Airway epithelial cell (primary cell): Measurements from ENCODE around the gene CDKAL1. TPM values are rescaled to one million over a fixed set of nuclear protein-coding genes. Genes with fewer than 3 reads are reported as not detected.

ENCODE experiments used
- total RNA-seq: library from RNA; depleted of rRNA; stranded (reverse); fragments of >200 nt; gene quantifications from 2 replicates; pipeline ENCODE4 v1.2.3, GENCODE V29; 2015

The CDKAL1 gene
- total RNA-seq = 7.0 and 8.5 TPM in 2 replicates

DNA sequence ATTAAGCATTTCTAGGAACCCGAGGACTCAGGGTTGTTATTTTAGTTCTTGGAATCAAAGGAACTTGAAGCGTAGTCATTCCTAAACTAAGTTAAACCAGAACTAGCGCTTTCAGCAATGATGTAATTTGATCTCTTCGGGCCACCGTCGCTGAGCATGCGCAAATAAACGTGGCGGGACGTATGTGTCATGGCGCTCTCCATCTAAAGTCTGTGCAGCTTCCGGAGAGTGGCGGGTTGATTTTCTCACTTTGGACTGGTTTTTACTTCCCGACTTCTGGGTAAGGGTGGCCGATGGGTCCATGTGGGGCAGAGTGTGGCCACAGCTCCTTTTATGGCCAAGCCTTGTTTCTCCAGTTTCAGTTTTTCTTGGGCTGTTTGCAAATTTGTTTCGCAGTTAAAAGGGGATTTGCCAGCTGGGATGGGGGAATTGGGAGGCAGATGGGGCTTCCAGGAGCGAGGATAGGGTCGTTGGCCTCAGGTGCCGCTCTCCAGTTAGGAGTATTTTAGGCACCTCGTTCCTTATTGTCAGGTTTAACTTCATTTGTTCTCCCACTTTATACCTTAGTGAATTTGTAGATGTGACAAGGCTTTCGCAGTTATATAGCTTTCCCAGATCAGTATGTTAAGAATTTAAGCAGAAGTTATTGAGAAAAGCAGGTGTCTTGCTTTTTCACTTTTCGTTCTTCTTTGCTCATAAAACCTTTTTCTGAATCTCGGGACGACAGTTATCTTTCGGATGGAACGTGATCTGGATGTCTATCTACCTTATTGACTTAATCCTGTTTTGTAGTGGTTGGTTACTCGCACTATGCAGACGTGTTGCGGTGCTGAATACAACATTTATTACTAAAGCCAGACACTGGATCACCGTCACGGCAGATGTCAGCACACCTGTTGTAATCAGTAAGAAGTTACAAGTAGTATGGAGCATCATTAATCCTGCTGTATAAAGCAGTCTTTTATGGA lies at the start of gene CDKAL1:
TSS of gene CDKAL1 (plus strand) at position 163 of the 968 bp plus-strand sequence. CDS start 11,894 bp downstream, outside the sequence.

Other genes with a start within 250 kb of the CDKAL1 start
- gene E2F3, start 132.6 kb upstream of the CDKAL1 start, total RNA-seq = 4.5 and 7.1 TPM in 2 replicates